K562 (cell line): ENCODE results near the gene TXNRD2. TPM values are rescaled to one million over a fixed set of nuclear protein-coding genes. Genes with fewer than 3 reads are reported as not detected.

Experiments
- ARHGAP35 ChIP-seq: fragments of 450-650 bp; IDR thresholded peaks from 2 replicates; pipeline ENCODE4 v1.6.1; 2018; ENCODE audit not compliant: partially characterized antibody
- CBX5 ChIP-seq: IDR thresholded peaks from 2 replicates; pipeline ENCODE4 v1.6.1; 2014; ENCODE audit warnings: low read depth, borderline replicate concordance
- EGR1 ChIP-seq: fragments of 450-650 bp; conservative IDR thresholded peaks from 2 replicates; pipeline ENCODE4 v1.6.1; 2017; ENCODE audit warnings: mild to moderate bottlenecking
- JUN ChIP-seq, 2 experiments: sonication (generic) in 1 of 2; formaldehyde crosslinking in 1 of 2; IDR thresholded peaks; 2 replicates each; pipeline versions ENCODE4 v1.6.1 to v1.8.0; 2012 to 2022; ENCODE audit warnings: borderline replicate concordance in 2 of 2, mild to moderate bottlenecking in 2 of 2, improper control_type of control experiment in 1 of 2, low read depth in 1 of 2, low read length in 1 of 2, missing genetic modification reagents in 1 of 2
- POLR2AphosphoS5 ChIP-seq: IDR thresholded peaks from 2 replicates; pipeline ENCODE4 v1.6.1; 2011; ENCODE audit warnings: mild to moderate bottlenecking, low read depth, low read length, moderate library complexity; ENCODE audit not compliant: control insufficient read depth, insufficient read depth
- PPARD ChIP-seq: fragments of 250-450 bp; sonication (Bioruptor Pico); IDR thresholded peaks from 2 replicates; pipeline ENCODE4 v1.8.0; 2022; ENCODE audit warnings: inconsistent platforms, mild to moderate bottlenecking, moderate library complexity
- SMARCC2 ChIP-seq: fragments of 450-650 bp; IDR thresholded peaks from 2 replicates; pipeline ENCODE4 v1.6.1; 2017; ENCODE audit warnings: antibody characterized with exemption, moderate library complexity, mild to moderate bottlenecking, low read depth
- TCF7 ChIP-seq: sonication (generic); IDR thresholded peaks from 2 replicates; pipeline ENCODE4 v1.6.1; 2016; ENCODE audit warnings: antibody characterized with exemption, borderline replicate concordance
- THRAP3 ChIP-seq: fragments of 450-650 bp; IDR thresholded peaks from 2 replicates; pipeline ENCODE4 v1.6.1; 2016; ENCODE audit warnings: mild to moderate bottlenecking, inconsistent platforms, borderline replicate concordance
- ZNF134 ChIP-seq: fragments of 250-450 bp; sonication (Bioruptor Pico); conservative IDR thresholded peaks from 2 replicates; pipeline ENCODE4 v1.4.0; 2020
- ZNF780A ChIP-seq: fragments of 250-450 bp; sonication (Bioruptor Pico); IDR thresholded peaks from 2 replicates; pipeline ENCODE4 v1.5.0; 2021; ENCODE audit warnings: mild to moderate bottlenecking
- ZNF785 ChIP-seq: fragments of 250-450 bp; sonication (Bioruptor Pico); IDR thresholded peaks from 2 replicates; pipeline ENCODE4 v1.4.0; 2020; ENCODE audit warnings: mild to moderate bottlenecking
- polyA plus RNA-seq, 8 experiments: library from polyadenylated mRNA; depleted of rRNA in 4 of 8; stranded (reverse) in 5 of 8; unstranded in 3 of 8; fragments of >200 nt; fragmentation: Nextera tagmentation in 2 of 8; fragmentation: Illumina TruSeq in 1 of 8; extraction: Ambion mirVana in 2 of 8; extraction: Trizol in 1 of 8; gene quantifications; 2 replicates each; pipeline versions ENCODE4 v1.2.1 to v1.2.3, GENCODE V29; 2011 to 2014; ENCODE audit warnings: inconsistent platforms in 1 of 8, missing spikeins in 1 of 8
- total RNA-seq, 7 experiments: library from RNA; depleted of rRNA in 6 of 7; stranded (reverse); fragments of >200 nt in 6 of 7; fragmentation: Illumina TruSeq in 2 of 7; extraction: Trizol in 2 of 7; gene quantifications; 2 replicates each; pipeline versions ENCODE4 v1.2.1 to v1.2.3, GENCODE V29; 2011 to 2021; ENCODE audit warnings: low replicate concordance in 1 of 7
- TF ChIP-seq, protein P1 (sequence below), 2 experiments: fragments of 450-650 bp; formaldehyde crosslinking in 1 of 2; IDR thresholded peaks; 2 replicates each; pipeline versions ENCODE4 v1.4.0 to v1.6.1; 2014 to 2020; ENCODE audit warnings: mild to moderate bottlenecking in 2 of 2, borderline replicate concordance in 1 of 2, low read depth in 1 of 2
- TF ChIP-seq, protein P2 (sequence below): fragments of 450-650 bp; formaldehyde crosslinking; IDR thresholded peaks from 2 replicates; pipeline ENCODE4 v1.4.0; 2020; ENCODE audit warnings: mild to moderate bottlenecking, moderate library complexity
- TF ChIP-seq, protein P3 (sequence below): fragments of 450-650 bp; formaldehyde crosslinking; IDR thresholded peaks from 2 replicates; pipeline ENCODE4 v1.4.0; 2020; ENCODE audit warnings: mild to moderate bottlenecking

The TXNRD2 gene
- total and polyA plus RNA-seq, 9 of the 15 experiments (the other 6 are each of a cell fraction or from before 2014, with no cell fraction given) = 3.3 to 80.2 (median 49.4) TPM

DNA sequence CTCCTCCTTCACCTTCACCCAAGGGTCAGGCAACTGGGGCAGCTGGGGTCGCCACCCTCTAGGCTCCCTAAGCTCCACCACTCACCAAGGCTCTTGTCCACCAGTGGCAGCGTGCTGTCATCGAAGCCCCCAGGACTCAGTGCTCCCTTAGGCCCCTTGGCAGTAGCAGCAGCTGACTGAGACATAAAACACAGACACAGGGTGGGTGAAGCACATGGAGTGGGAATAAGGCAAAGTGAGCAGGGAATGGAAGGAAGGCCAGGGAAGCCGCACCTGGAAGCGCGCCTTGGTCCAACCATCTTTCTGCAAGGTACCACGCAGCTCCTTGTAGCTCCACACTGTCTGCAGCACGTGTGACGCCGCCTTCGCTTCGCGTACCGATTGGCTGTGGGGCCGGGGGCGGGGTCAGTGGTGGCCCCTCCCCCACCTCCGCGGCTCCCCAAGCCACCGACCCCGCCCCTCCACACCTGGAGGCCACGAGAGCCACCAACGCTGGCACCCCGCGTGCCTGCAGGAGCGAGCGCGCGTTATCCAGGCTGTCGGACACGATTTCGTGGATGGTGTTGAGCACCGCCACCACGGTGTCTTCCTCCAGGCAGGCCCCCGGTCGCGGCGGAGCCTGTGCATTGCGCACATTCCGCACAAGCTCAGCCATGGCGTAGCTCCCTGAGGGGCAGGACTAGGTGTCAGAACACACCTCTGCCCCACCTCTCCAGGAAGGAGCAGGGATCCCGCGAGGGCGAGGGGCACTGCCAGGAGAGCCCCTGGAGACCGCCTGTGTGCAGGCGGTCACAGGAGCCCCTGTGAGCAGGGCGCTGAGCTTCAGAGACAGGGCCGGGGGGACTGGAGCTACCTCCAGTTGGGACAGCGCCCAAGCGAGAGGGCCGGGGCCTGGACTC lies 31.3 kb upstream of the TXNRD2 start (continued):
- TF ChIP-seq, protein P1, sequence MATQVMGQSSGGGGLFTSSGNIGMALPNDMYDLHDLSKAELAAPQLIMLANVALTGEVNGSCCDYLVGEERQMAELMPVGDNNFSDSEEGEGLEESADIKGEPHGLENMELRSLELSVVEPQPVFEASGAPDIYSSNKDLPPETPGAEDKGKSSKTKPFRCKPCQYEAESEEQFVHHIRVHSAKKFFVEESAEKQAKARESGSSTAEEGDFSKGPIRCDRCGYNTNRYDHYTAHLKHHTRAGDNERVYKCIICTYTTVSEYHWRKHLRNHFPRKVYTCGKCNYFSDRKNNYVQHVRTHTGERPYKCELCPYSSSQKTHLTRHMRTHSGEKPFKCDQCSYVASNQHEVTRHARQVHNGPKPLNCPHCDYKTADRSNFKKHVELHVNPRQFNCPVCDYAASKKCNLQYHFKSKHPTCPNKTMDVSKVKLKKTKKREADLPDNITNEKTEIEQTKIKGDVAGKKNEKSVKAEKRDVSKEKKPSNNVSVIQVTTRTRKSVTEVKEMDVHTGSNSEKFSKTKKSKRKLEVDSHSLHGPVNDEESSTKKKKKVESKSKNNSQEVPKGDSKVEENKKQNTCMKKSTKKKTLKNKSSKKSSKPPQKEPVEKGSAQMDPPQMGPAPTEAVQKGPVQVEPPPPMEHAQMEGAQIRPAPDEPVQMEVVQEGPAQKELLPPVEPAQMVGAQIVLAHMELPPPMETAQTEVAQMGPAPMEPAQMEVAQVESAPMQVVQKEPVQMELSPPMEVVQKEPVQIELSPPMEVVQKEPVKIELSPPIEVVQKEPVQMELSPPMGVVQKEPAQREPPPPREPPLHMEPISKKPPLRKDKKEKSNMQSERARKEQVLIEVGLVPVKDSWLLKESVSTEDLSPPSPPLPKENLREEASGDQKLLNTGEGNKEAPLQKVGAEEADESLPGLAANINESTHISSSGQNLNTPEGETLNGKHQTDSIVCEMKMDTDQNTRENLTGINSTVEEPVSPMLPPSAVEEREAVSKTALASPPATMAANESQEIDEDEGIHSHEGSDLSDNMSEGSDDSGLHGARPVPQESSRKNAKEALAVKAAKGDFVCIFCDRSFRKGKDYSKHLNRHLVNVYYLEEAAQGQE (IDR thresholded peaks at IDR 0.05; ENCODE audit: borderline replicate concordance) = 0 out of 2 replicates have a peak, but pooled peaks have one; percentile 6
- TF ChIP-seq, protein P1 (CRISPR knock-in tag; IDR thresholded peaks at IDR 0.05; ENCODE audit: low read depth) = no peak
- TF ChIP-seq POLR2AphosphoS5 = no peak
- TF ChIP-seq SMARCC2 = no peak
- no peak for TF ChIP-seq ZNF785 (CRISPR knock-in tag)
- no peak for TF ChIP-seq JUN (IDR thresholded peaks at IDR 0.05; ENCODE audit: borderline replicate concordance, low read depth, low read length)
- TF ChIP-seq JUN (CRISPR knock-in tag; IDR thresholded peaks at IDR 0.05; ENCODE audit: borderline replicate concordance) = no peak
- TF ChIP-seq, protein P2, sequence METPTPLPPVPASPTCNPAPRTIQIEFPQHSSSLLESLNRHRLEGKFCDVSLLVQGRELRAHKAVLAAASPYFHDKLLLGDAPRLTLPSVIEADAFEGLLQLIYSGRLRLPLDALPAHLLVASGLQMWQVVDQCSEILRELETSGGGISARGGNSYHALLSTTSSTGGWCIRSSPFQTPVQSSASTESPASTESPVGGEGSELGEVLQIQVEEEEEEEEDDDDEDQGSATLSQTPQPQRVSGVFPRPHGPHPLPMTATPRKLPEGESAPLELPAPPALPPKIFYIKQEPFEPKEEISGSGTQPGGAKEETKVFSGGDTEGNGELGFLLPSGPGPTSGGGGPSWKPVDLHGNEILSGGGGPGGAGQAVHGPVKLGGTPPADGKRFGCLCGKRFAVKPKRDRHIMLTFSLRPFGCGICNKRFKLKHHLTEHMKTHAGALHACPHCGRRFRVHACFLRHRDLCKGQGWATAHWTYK (CRISPR knock-in tag) = peak; percentile 60; the same call in 1 of the 2 replicates
- TF ChIP-seq ZNF780A (CRISPR knock-in tag) = no peak
- TF ChIP-seq THRAP3 = no peak
- no peak for TF ChIP-seq ZNF134 (CRISPR knock-in tag)
- TF ChIP-seq TCF7 = no peak
- TF ChIP-seq PPARD = no peak
- TF ChIP-seq, protein P3, sequence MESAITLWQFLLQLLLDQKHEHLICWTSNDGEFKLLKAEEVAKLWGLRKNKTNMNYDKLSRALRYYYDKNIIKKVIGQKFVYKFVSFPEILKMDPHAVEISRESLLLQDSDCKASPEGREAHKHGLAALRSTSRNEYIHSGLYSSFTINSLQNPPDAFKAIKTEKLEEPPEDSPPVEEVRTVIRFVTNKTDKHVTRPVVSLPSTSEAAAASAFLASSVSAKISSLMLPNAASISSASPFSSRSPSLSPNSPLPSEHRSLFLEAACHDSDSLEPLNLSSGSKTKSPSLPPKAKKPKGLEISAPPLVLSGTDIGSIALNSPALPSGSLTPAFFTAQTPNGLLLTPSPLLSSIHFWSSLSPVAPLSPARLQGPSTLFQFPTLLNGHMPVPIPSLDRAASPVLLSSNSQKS (CRISPR knock-in tag) = no peak
- no peak for TF ChIP-seq CBX5
- TF ChIP-seq ARHGAP35 = no peak
- peak; percentile 45 for TF ChIP-seq EGR1
